Spinal cord (tissue), 10 donors: Measurements from ENCODE around the gene TRPC4. TPM values are rescaled to one million over a fixed set of nuclear protein-coding genes. Genes with fewer than 3 reads are reported as not detected.
"Not testable (repeated sequence)": the region's sequence is repeated elsewhere in the genome, so short reads cannot be mapped to it uniquely, and the experiment has no call there.

Source experiments
- DNase-seq, 6 donors: peaks; one replicate each; pipeline versions ENCODE4 v3.0.0 to v3.0.0-alpha.2; 2013 to 2015; ENCODE audit warnings: low spot score in 6 of 6, low read depth in 4 of 6
- H3K27ac ChIP-seq: one replicate; pipeline ENCODE4 v1.5.1; 2013; ENCODE audit warnings: low read depth, low read length, control low read depth
- H3K27me3 ChIP-seq: one replicate; pipeline ENCODE4 v1.6.1; 2013; ENCODE audit warnings: low read length; ENCODE audit not compliant: control insufficient read depth, insufficient read depth
- H3K36me3 ChIP-seq: one replicate; pipeline ENCODE4 v1.6.1; 2013; ENCODE audit warnings: low read length; ENCODE audit not compliant: control insufficient read depth, insufficient read depth
- H3K4me1 ChIP-seq: one replicate; pipeline ENCODE4 v1.6.1; 2013; ENCODE audit warnings: low read length; ENCODE audit not compliant: control insufficient read depth, insufficient read depth
- H3K4me3 ChIP-seq: one replicate; pipeline ENCODE4 v1.5.1; 2013; ENCODE audit warnings: low read depth, low read length, control low read depth
- H3K9me3 ChIP-seq: one replicate; pipeline ENCODE4 v1.6.1; 2013; ENCODE audit warnings: low read length; ENCODE audit not compliant: control insufficient read depth, insufficient read depth
- WGBS: methylation state at CpG from one replicate; pipeline ENCODE4 v1.1.5; 2013; ENCODE audit warnings: missing lambda C conversion rate; ENCODE audit not compliant: insufficient coverage; 5-methylcytosine and 5-hydroxymethylcytosine counted together
- polyA plus RNA-seq, 2 donors: library from polyadenylated mRNA; unstranded; fragments of 120-200 nt; gene quantifications; one replicate each; pipeline ENCODE4 v1.2.1, GENCODE V29; 2013; ENCODE audit not compliant: insufficient read length in 2 of 2
- small RNA-seq: library from RNA; depleted of rRNA; stranded (forward); fragments of <200 nt; gene quantifications from one replicate; pipeline ENCODE3, GENCODE V24; 2014; ENCODE audit warnings: low replicate concordance
- total RNA-seq, 2 donors: library from RNA; depleted of rRNA in 1 of 2; stranded (reverse); fragments of 120-200 nt in 1 of 2; fragments of >200 nt in 1 of 2; gene quantifications; one replicate each; pipeline versions ENCODE4 v1.2.3 to v1.2.4, GENCODE V29; 2013 to 2014
- donor health status: healthy.

Gene TRPC4
- total and polyA plus RNA-seq, 4 donors = 3.9 to 10.6 (median 5.1) TPM

GRCh38 chr13:37594550-37594949 lies 275.0 kb downstream of the TRPC4 start:
- 0% methylated on average over 1 of the region's 2 CpGs for WGBS
- Histone ChIP-seq H3K4me1 (no peaks in the 10 kb centered on the region), H3K36me3 (no peaks in the 10 kb centered on the region), H3K27me3 (no peaks in the 10 kb centered on the region), H3K27ac (no peak overlapping the region), H3K4me3 (no peak overlapping the region), H3K9me3 (no peaks in the 10 kb centered on the region)
- no peak for DNase-seq

- not testable (repeated sequence) for H3K4me1 ChIP-seq, H3K4me3 ChIP-seq, DNase-seq, H3K27me3 ChIP-seq, H3K27ac ChIP-seq, H3K36me3 ChIP-seq, H3K9me3 ChIP-seq
- WGBS = no CpG with 5 or more reads among the region's 4 CpGs
Observed at GRCh38 chr13:37589381-37589780, 280.2 kb downstream of the TRPC4 start.

- H3K9me3 ChIP-seq = no peaks in the 10 kb centered on the region
- H3K36me3 ChIP-seq = no peaks in the 10 kb centered on the region
- no peak for DNase-seq
- H3K4me3 ChIP-seq = no peak overlapping the region
- H3K4me1 ChIP-seq = no peaks in the 10 kb centered on the region
- WGBS = no CpG with 5 or more reads among the region's 2 CpGs
- no peak overlapping the region for H3K27ac ChIP-seq
- no peaks in the 10 kb centered on the region for H3K27me3 ChIP-seq
Observed at GRCh38 chr13:37587236-37587635, 282.3 kb downstream of the TRPC4 start.

Small RNA genes within 50 kb of the gene (small RNA-seq; reads per million reads assigned to genes)
- not detected for gene RNA5SP26
